ENCODE results near the gene BRD9.

- TF ChIP-seq, protein P1, sequence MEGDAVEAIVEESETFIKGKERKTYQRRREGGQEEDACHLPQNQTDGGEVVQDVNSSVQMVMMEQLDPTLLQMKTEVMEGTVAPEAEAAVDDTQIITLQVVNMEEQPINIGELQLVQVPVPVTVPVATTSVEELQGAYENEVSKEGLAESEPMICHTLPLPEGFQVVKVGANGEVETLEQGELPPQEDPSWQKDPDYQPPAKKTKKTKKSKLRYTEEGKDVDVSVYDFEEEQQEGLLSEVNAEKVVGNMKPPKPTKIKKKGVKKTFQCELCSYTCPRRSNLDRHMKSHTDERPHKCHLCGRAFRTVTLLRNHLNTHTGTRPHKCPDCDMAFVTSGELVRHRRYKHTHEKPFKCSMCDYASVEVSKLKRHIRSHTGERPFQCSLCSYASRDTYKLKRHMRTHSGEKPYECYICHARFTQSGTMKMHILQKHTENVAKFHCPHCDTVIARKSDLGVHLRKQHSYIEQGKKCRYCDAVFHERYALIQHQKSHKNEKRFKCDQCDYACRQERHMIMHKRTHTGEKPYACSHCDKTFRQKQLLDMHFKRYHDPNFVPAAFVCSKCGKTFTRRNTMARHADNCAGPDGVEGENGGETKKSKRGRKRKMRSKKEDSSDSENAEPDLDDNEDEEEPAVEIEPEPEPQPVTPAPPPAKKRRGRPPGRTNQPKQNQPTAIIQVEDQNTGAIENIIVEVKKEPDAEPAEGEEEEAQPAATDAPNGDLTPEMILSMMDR (optimal IDR thresholded peaks at IDR 0.05 in 1 of 3, IDR thresholded peaks at IDR 0.05 in 1 of 3, conservative IDR thresholded peaks at IDR 0.05 in 1 of 3; ENCODE audit: extremely low read depth in 1 of 3, insufficient read depth in 2 of 3, low read length in 3 of 3): no peak
- peak; percentile 20 for TF ChIP-seq EZH2 (IDR thresholded peaks at IDR 0.05; ENCODE audit: low read length)
Measured at GRCh38 chr5:851076-851475, 41.5 kb downstream of the BRD9 start.
